ENCODE measurements around the gene RNASE7.

DNA sequence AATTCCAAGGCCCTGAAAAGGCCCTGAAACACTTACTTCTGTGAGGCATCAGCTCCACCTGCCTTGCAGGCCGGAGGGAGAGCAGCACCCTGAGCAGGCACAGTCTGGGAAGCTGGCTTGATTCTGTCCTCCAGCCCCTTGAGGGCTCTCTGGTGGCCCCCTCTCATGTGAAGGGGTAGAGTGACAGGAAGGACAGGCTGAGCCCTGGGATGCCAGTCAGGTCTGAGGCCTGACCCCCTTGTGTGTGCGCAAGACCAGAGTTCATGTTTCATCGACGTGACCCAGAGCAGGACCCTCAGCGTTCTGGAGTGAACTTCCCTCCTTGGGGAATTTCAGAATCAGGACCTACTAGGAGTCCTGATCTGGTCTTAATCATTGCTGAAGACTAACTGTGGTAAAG, 16.7 kb downstream of the RNASE7 start:
- TF ChIP-seq, protein P1, sequence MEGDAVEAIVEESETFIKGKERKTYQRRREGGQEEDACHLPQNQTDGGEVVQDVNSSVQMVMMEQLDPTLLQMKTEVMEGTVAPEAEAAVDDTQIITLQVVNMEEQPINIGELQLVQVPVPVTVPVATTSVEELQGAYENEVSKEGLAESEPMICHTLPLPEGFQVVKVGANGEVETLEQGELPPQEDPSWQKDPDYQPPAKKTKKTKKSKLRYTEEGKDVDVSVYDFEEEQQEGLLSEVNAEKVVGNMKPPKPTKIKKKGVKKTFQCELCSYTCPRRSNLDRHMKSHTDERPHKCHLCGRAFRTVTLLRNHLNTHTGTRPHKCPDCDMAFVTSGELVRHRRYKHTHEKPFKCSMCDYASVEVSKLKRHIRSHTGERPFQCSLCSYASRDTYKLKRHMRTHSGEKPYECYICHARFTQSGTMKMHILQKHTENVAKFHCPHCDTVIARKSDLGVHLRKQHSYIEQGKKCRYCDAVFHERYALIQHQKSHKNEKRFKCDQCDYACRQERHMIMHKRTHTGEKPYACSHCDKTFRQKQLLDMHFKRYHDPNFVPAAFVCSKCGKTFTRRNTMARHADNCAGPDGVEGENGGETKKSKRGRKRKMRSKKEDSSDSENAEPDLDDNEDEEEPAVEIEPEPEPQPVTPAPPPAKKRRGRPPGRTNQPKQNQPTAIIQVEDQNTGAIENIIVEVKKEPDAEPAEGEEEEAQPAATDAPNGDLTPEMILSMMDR (IDR thresholded peaks at IDR 0.05) = no peak
- TF ChIP-seq POLR2A (IDR thresholded peaks at IDR 0.05) = no peak

Measured in heart left ventricle (tissue), 13 donors.